ENCODE results near the gene OSBPL9.
"Not testable (repeated sequence)": the region's sequence is repeated elsewhere in the genome, so short reads cannot be mapped to it uniquely, and the experiment has no call there.

- not testable (repeated sequence) for TF ChIP-seq CTCF, POLR2A (IDR thresholded peaks at IDR 0.05)
Observed at GRCh38 chr1:51701782-51702181, 84.9 kb downstream of the OSBPL9 start.
